Measurements from ENCODE around the gene C16orf90. TPM values are rescaled to one million over a fixed set of nuclear protein-coding genes. Genes with fewer than 3 reads are reported as not detected.

The C16orf90 gene
- total RNA-seq, 1 donor from 2014 or later: not detected

GRCh38 chr16:3498988-3499387 is 3.7 kb upstream of the C16orf90 start:
- H3K9me3 ChIP-seq: no peaks in the 10 kb centered on the region
- no peak overlapping the region for H3K27ac ChIP-seq
- H3K4me3 ChIP-seq: no peak overlapping the region
- H3K36me3 ChIP-seq: no peaks in the 10 kb centered on the region
- H3K27me3 ChIP-seq: no peaks in the 10 kb centered on the region
- DNase-seq (ENCODE audit: extremely low spot score in 2 of 2): no peak
- intact Hi-C loops (cut with DNase I): loop anchor here (10.0 kb wide), 1 partner anchor 224 kb away; no protein-coding TSS in a partner anchor
- TF ChIP-seq POLR2A (IDR thresholded peaks at IDR 0.05) (no peak), CTCF (IDR thresholded peaks at IDR 0.05) (no peak), POLR2AphosphoS5 (IDR thresholded peaks at IDR 0.05; ENCODE audit: insufficient read depth in 1 of 2, low read depth in 1 of 2) (no peak)
- H3K4me1 ChIP-seq: peaks cover 26% of the 10 kb centered on the region

- Histone ChIP-seq H3K4me3 (no peak overlapping the region), H3K36me3 (no peaks in the 10 kb centered on the region), H3K9me3 (no peaks in the 10 kb centered on the region), H3K4me1 (peaks cover 33% of the 10 kb centered on the region), H3K27me3 (no peaks in the 10 kb centered on the region), H3K27ac (no peak overlapping the region)
- intact Hi-C loops (cut with DNase I): loop anchor here (10.0 kb wide), 1 partner anchor 223 kb away; no protein-coding TSS in a partner anchor
- DNase-seq (ENCODE audit: extremely low spot score in 2 of 2): no peak
- TF ChIP-seq CTCF (IDR thresholded peaks at IDR 0.05) (no peak), POLR2A (IDR thresholded peaks at IDR 0.05) (no peak), POLR2AphosphoS5 (IDR thresholded peaks at IDR 0.05; ENCODE audit: insufficient read depth in 1 of 2, low read depth in 1 of 2) (no peak)
These were observed 2.5 kb upstream of the C16orf90 start for GRCh38 chr16:3497771-3498170.

- no peaks in the 10 kb centered on the region for H3K9me3 ChIP-seq
- no peak overlapping the region for H3K27ac ChIP-seq
- intact Hi-C loops (cut with DNase I): loop anchor here (10.0 kb wide), 1 partner anchor 222 kb away; no protein-coding TSS in a partner anchor
- no peak overlapping the region for H3K4me3 ChIP-seq
- H3K27me3 ChIP-seq: no peaks in the 10 kb centered on the region
- H3K36me3 ChIP-seq: no peaks in the 10 kb centered on the region
- no peak for TF ChIP-seq CTCF (IDR thresholded peaks at IDR 0.05)
- no peak for TF ChIP-seq POLR2AphosphoS5 (IDR thresholded peaks at IDR 0.05; ENCODE audit: insufficient read depth in 1 of 2, low read depth in 1 of 2)
- no peak for TF ChIP-seq POLR2A (IDR thresholded peaks at IDR 0.05)
- peaks cover 24% of the 10 kb centered on the region for H3K4me1 ChIP-seq
- DNase-seq (ENCODE audit: extremely low spot score in 2 of 2): no peak
These were observed 1.1 kb upstream of the C16orf90 start for GRCh38 chr16:3496386-3496785.

- H3K4me1 ChIP-seq: peaks cover 15% of the 10 kb centered on the region
- no peaks in the 10 kb centered on the region for H3K36me3 ChIP-seq
- DNase-seq (ENCODE audit: extremely low spot score in 2 of 2): no peak
- H3K4me3 ChIP-seq: no peak overlapping the region
- H3K9me3 ChIP-seq: no peaks in the 10 kb centered on the region
- no peak overlapping the region for H3K27ac ChIP-seq
- TF ChIP-seq CTCF (IDR thresholded peaks at IDR 0.05) (no peak), POLR2AphosphoS5 (IDR thresholded peaks at IDR 0.05; ENCODE audit: insufficient read depth in 1 of 2, low read depth in 1 of 2) (no peak), POLR2A (IDR thresholded peaks at IDR 0.05) (no peak)
- H3K27me3 ChIP-seq: no peaks in the 10 kb centered on the region
- intact Hi-C loops (cut with DNase I): loop anchor here (10.0 kb wide), 1 partner anchor 220 kb away; no protein-coding TSS in a partner anchor
These were observed 809 bp downstream of the C16orf90 start for GRCh38 chr16:3494386-3494973.

- DNase-seq (ENCODE audit: extremely low spot score in 2 of 2): no peak
These were observed 2.9 kb downstream of the C16orf90 start for GRCh38 chr16:3492356-3492755.

More at GRCh38 chr16:3492356-3492755, 2.9 kb downstream of the C16orf90 start:
- no peak for TF ChIP-seq CTCF (IDR thresholded peaks at IDR 0.05)
- no peak for TF ChIP-seq POLR2A (IDR thresholded peaks at IDR 0.05)
- no peak for TF ChIP-seq POLR2AphosphoS5 (IDR thresholded peaks at IDR 0.05; ENCODE audit: insufficient read depth in 1 of 2, low read depth in 1 of 2)
- no peaks in the 10 kb centered on the region for H3K36me3 ChIP-seq
- H3K4me1 ChIP-seq: peaks cover 15% of the 10 kb centered on the region
- H3K27me3 ChIP-seq: no peaks in the 10 kb centered on the region
- H3K4me3 ChIP-seq: no peak overlapping the region
- no peaks in the 10 kb centered on the region for H3K9me3 ChIP-seq
- H3K27ac ChIP-seq: no peak overlapping the region
- intact Hi-C loops (cut with DNase I): loop anchor here (10.0 kb wide), 1 partner anchor 218 kb away; no protein-coding TSS in a partner anchor
